Activated CD4-positive, alpha-beta memory T cell treated with anti-CD3 and anti-CD28 coated beads for 36 hours (primary cell): ENCODE results near the gene ALG11. TPM values are rescaled to one million over a fixed set of nuclear protein-coding genes. Genes with fewer than 3 reads are reported as not detected.
"Not testable (repeated sequence)": the region's sequence is repeated elsewhere in the genome, so short reads cannot be mapped to it uniquely, and the experiment has no call there.

Experiments used
- CTCF ChIA-PET: fragments of 350-600 bp; sonication (Branson Sonifier 250); formaldehyde crosslinking; loops from one replicate; lab custom pipeline; 2021; ENCODE audit warnings: antibody characterized with exemption, inconsistent platforms; lab: Charles Lee
- POLR2A ChIA-PET: fragments of 350-600 bp; sonication (Branson Sonifier 250); formaldehyde crosslinking; loops from one replicate; lab custom pipeline; 2021; ENCODE audit warnings: antibody characterized with exemption; lab: Charles Lee
- DNase-seq: peaks from one replicate; pipeline ENCODE4 v3.0.0-alpha.2; 2020
- H3K27ac Mint-ChIP-seq: one replicate; pipeline ENCODE4 v1.8.0; 2021; ENCODE audit warnings: mixed read lengths
- H3K27me3 Mint-ChIP-seq: one replicate; pipeline ENCODE4 v1.8.0; 2021; ENCODE audit warnings: mixed read lengths
- H3K36me3 Mint-ChIP-seq: one replicate; pipeline ENCODE4 v1.8.0; 2021; ENCODE audit warnings: mixed read lengths
- H3K4me1 Mint-ChIP-seq: one replicate; pipeline ENCODE4 v1.8.0; 2021; ENCODE audit warnings: low read depth, mixed read lengths
- H3K4me3 Mint-ChIP-seq: one replicate; pipeline ENCODE4 v1.8.0; 2021; ENCODE audit warnings: mild to moderate bottlenecking, mixed read lengths
- H3K9me3 Mint-ChIP-seq: one replicate; pipeline ENCODE4 v1.8.0; 2021; ENCODE audit warnings: mixed read lengths
- intact Hi-C: fragments of 100-400 bp; cut with micrococcal nuclease; formaldehyde crosslinking; loops from one replicate; pipeline ENCODE4 v1.15.1; 2023
- total RNA-seq, 2 experiments: library from RNA; stranded (reverse); gene quantifications; one replicate each; pipeline ENCODE4 v1.2.3, GENCODE V29; 2021

The ALG11 gene
- total RNA-seq, 2 experiments from 2014 or later: 19.0 to 19.5 TPM

- peaks cover 3% of the 10 kb centered on the region for H3K36me3 Mint-ChIP-seq
- no peaks in the 10 kb centered on the region for H3K4me1 Mint-ChIP-seq
- POLR2A ChIA-PET: no interaction called here
- intact Hi-C loops: no loop called here
- H3K4me3 Mint-ChIP-seq: no peak overlapping the region
- DNase-seq: no peak
- CTCF ChIA-PET: no interaction called here
- H3K27me3 Mint-ChIP-seq: no peaks in the 10 kb centered on the region
- H3K9me3 Mint-ChIP-seq: peaks cover 5% of the 10 kb centered on the region
- H3K27ac Mint-ChIP-seq: no peak overlapping the region
These were observed 23.8 kb downstream of the ALG11 start for GRCh38 chr13:52036037-52036436.

- POLR2A ChIA-PET: no interaction called here
- CTCF ChIA-PET: no interaction called here
- Mint-ChIP-seq H3K9me3 (peaks cover 7% of the 10 kb centered on the region), H3K27ac (no peak overlapping the region), H3K27me3 (no peaks in the 10 kb centered on the region), H3K4me3 (no peak overlapping the region), H3K36me3 (peaks cover 7% of the 10 kb centered on the region), H3K4me1 (no peaks in the 10 kb centered on the region)
- DNase-seq: no peak
- intact Hi-C loops: no loop called here
These were observed 31.5 kb downstream of the ALG11 start for GRCh38 chr13:52043675-52044074.

GRCh38 chr13:52047463-52047862, 35.3 kb downstream of the ALG11 start:
- H3K27ac Mint-ChIP-seq: no peak overlapping the region
- H3K36me3 Mint-ChIP-seq: peaks cover 5% of the 10 kb centered on the region
- H3K9me3 Mint-ChIP-seq: peaks cover 9% of the 10 kb centered on the region
- POLR2A ChIA-PET: no interaction called here
- no peaks in the 10 kb centered on the region for H3K4me1 Mint-ChIP-seq
- no peak for DNase-seq
- CTCF ChIA-PET: no interaction called here
- intact Hi-C loops: no loop called here
- no peak overlapping the region for H3K4me3 Mint-ChIP-seq
- H3K27me3 Mint-ChIP-seq: peaks cover 2% of the 10 kb centered on the region

- H3K4me1 Mint-ChIP-seq: no peaks in the 10 kb centered on the region
- no peak for DNase-seq
- H3K27me3 Mint-ChIP-seq: peaks cover 2% of the 10 kb centered on the region
- no peak overlapping the region for H3K27ac Mint-ChIP-seq
- peaks cover 9% of the 10 kb centered on the region for H3K9me3 Mint-ChIP-seq
- no peak overlapping the region for H3K4me3 Mint-ChIP-seq
- ChIA-PET POLR2A (no interaction called here), CTCF (no interaction called here)
- intact Hi-C loops: no loop called here
- H3K36me3 Mint-ChIP-seq: peaks cover 5% of the 10 kb centered on the region
These were observed 36.3 kb downstream of the ALG11 start for GRCh38 chr13:52048516-52048915.

- intact Hi-C loops: no loop called here
- H3K9me3 Mint-ChIP-seq: peaks cover 10% of the 10 kb centered on the region
- CTCF ChIA-PET: no interaction called here
These were observed 39.2 kb downstream of the ALG11 start for GRCh38 chr13:52051400-52051799.

GRCh38 chr13:52053460-52053859, 41.3 kb downstream of the ALG11 start:
- Mint-ChIP-seq H3K4me3 (no peak overlapping the region), H3K4me1 (no peaks in the 10 kb centered on the region), H3K27ac (no peak overlapping the region), H3K27me3 (peaks cover 2% of the 10 kb centered on the region), H3K36me3 (peaks cover 2% of the 10 kb centered on the region), H3K9me3 (peaks cover 10% of the 10 kb centered on the region)
- intact Hi-C loops: no loop called here
- ChIA-PET CTCF (interaction anchor here (0.7 kb wide), 1 partner anchor 157 kb away, joined by 3 read pairs; no protein-coding TSS in a partner anchor), POLR2A (no interaction called here)
- no peak for DNase-seq

More at GRCh38 chr13:52051400-52051799, 39.2 kb downstream of the ALG11 start:
- no peak overlapping the region for H3K27ac Mint-ChIP-seq
- H3K4me1 Mint-ChIP-seq: no peaks in the 10 kb centered on the region
- POLR2A ChIA-PET: no interaction called here
- peaks cover 2% of the 10 kb centered on the region for H3K27me3 Mint-ChIP-seq
- H3K4me3 Mint-ChIP-seq: no peak overlapping the region
- DNase-seq: no peak
- H3K36me3 Mint-ChIP-seq: peaks cover 2% of the 10 kb centered on the region

- POLR2A ChIA-PET, H3K4me1 Mint-ChIP-seq, H3K36me3 Mint-ChIP-seq, H3K4me3 Mint-ChIP-seq, H3K27me3 Mint-ChIP-seq, DNase-seq, H3K27ac Mint-ChIP-seq, intact Hi-C loops: not testable (repeated sequence)
- peaks cover 23% of the 10 kb centered on the region for H3K9me3 Mint-ChIP-seq
- CTCF ChIA-PET: interaction anchor here (0.9 kb wide), 1 partner anchor 66 kb away, joined by 3 read pairs; no protein-coding TSS in a partner anchor
These were observed 48.9 kb downstream of the ALG11 start for GRCh38 chr13:52061064-52061463.

GRCh38 chr13:52061587-52061986, 49.4 kb downstream of the ALG11 start:
- H3K9me3 Mint-ChIP-seq: peaks cover 26% of the 10 kb centered on the region
- ChIA-PET POLR2A (no interaction called here), CTCF (interaction anchor here (0.9 kb wide), 1 partner anchor 66 kb away, joined by 3 read pairs; no protein-coding TSS in a partner anchor)
- H3K27ac Mint-ChIP-seq: no peak overlapping the region
- DNase-seq: no peak
- no peaks in the 10 kb centered on the region for H3K27me3 Mint-ChIP-seq
- intact Hi-C loops: no loop called here
- no peak overlapping the region for H3K4me3 Mint-ChIP-seq
- H3K4me1 Mint-ChIP-seq: no peaks in the 10 kb centered on the region
- H3K36me3 Mint-ChIP-seq: no peaks in the 10 kb centered on the region

GRCh38 chr13:52067237-52067636, 55.0 kb downstream of the ALG11 start:
- Mint-ChIP-seq H3K36me3 (peaks cover 8% of the 10 kb centered on the region), H3K4me1 (peaks cover 8% of the 10 kb centered on the region), H3K27me3 (peaks cover 18% of the 10 kb centered on the region), H3K4me3 (no peak overlapping the region), H3K27ac (no peak overlapping the region), H3K9me3 (peaks cover 37% of the 10 kb centered on the region)
- CTCF ChIA-PET: interaction anchor here (1.5 kb wide), 1 partner anchor 60 kb away, joined by 4 read pairs; no protein-coding TSS in a partner anchor
- POLR2A ChIA-PET: no interaction called here
- DNase-seq: no peak
- intact Hi-C loops: no loop called here

GRCh38 chr13:52070929-52071523, 58.8 kb downstream of the ALG11 start:
- CTCF ChIA-PET: no interaction called here
- peak; percentile 53 for DNase-seq

More at GRCh38 chr13:52070929-52071523, 58.8 kb downstream of the ALG11 start:
- H3K27me3 Mint-ChIP-seq: peaks cover 19% of the 10 kb centered on the region
- peaks cover 26% of the 10 kb centered on the region for H3K9me3 Mint-ChIP-seq
- peaks cover 8% of the 10 kb centered on the region for H3K36me3 Mint-ChIP-seq
- intact Hi-C loops: loop anchor here (1.0 kb wide), 1 partner anchor 56 kb away; no protein-coding TSS in a partner anchor
- no peak overlapping the region for H3K4me3 Mint-ChIP-seq
- H3K27ac Mint-ChIP-seq: no peak overlapping the region
- POLR2A ChIA-PET: interaction anchor here (0.5 kb wide), 1 partner anchor 84 kb away, joined by 3 read pairs; no protein-coding TSS in a partner anchor
- peaks cover 8% of the 10 kb centered on the region for H3K4me1 Mint-ChIP-seq

Other genes with a start within 250 kb of the ALG11 start
- gene DHRS12, start 208.2 kb upstream of the ALG11 start, total RNA-seq: 1 to 10 TPM; 6.7 to 7.0 TPM
- gene TMEM272, start 167.2 kb upstream of the ALG11 start, total RNA-seq: under 1 TPM; 0.10 to 0.31 TPM
- gene CCDC70, start 150.4 kb upstream of the ALG11 start, total RNA-seq: not detected
- 1 to 10 TPM in 1 of 2 experiments, under 1 TPM in 1; 0.86 to 1.5 TPM for gene ATP7B, start 948 bp upstream of the ALG11 start, total RNA-seq
- 1 to 10 TPM; 6.2 to 6.6 TPM for gene UTP14C, start 12.3 kb downstream of the ALG11 start, total RNA-seq
- under 1 TPM in 1 of 2 experiments, not detected in 1; 0.05 TPM for gene NEK5, start 116.7 kb downstream of the ALG11 start, total RNA-seq
- 10 to 100 TPM; 11.0 to 12.9 TPM for gene NEK3, start 147.2 kb downstream of the ALG11 start, total RNA-seq